Measurements from ENCODE around the gene PDE10A.

PDE10A gene

GRCh38 chr6:165662749-165663376 is at the start of gene PDE10A:
Gene PDE10A, minus strand, starts transcription at chr6:165663241. Its CDS starts 430 bp downstream, at chr6:165662811.
- no peak for DNase-seq (ENCODE audit: low read depth in 3 of 3, low spot score in 1 of 3)

- no peak for DNase-seq (ENCODE audit: low read depth in 3 of 3, low spot score in 1 of 3)
Measured at GRCh38 chr6:165708985-165709576, 46.0 kb upstream of the PDE10A start.

- DNase-seq (ENCODE audit: low read depth in 3 of 3, low spot score in 1 of 3): no peak
Measured at GRCh38 chr6:165707067-165707853, 44.2 kb upstream of the PDE10A start.

GRCh38 chr6:165705941-165706340 is 42.9 kb upstream of the PDE10A start:
- DNase-seq (ENCODE audit: low read depth in 3 of 3, low spot score in 1 of 3): no peak

- DNase-seq (ENCODE audit: low read depth in 3 of 3, low spot score in 1 of 3): no peak
Measured at GRCh38 chr6:165704045-165704748, 41.2 kb upstream of the PDE10A start.

- DNase-seq (ENCODE audit: low read depth in 3 of 3, low spot score in 1 of 3): no peak
Measured at GRCh38 chr6:165702669-165703068, 39.6 kb upstream of the PDE10A start.

GRCh38 chr6:165701564-165702354 is 38.7 kb upstream of the PDE10A start:
- no peak for DNase-seq (ENCODE audit: low read depth in 3 of 3, low spot score in 1 of 3)

- no peak for DNase-seq (ENCODE audit: low read depth in 3 of 3, low spot score in 1 of 3)
Measured at GRCh38 chr6:165701005-165701404, 38.0 kb upstream of the PDE10A start.

GRCh38 chr6:165698868-165699267 is 35.8 kb upstream of the PDE10A start:
- DNase-seq (ENCODE audit: low read depth in 3 of 3, low spot score in 1 of 3): no peak

GRCh38 chr6:165697171-165697570 is 34.1 kb upstream of the PDE10A start:
- no peak for DNase-seq (ENCODE audit: low read depth in 3 of 3, low spot score in 1 of 3)

GRCh38 chr6:165695722-165696515 is 32.9 kb upstream of the PDE10A start:
- DNase-seq (ENCODE audit: low read depth in 3 of 3, low spot score in 1 of 3): no peak

GRCh38 chr6:165694296-165694695 is 31.3 kb upstream of the PDE10A start:
- no peak for DNase-seq (ENCODE audit: low read depth in 3 of 3, low spot score in 1 of 3)

GRCh38 chr6:165692106-165692653 is 29.1 kb upstream of the PDE10A start:
- DNase-seq (ENCODE audit: low read depth in 3 of 3, low spot score in 1 of 3): no peak

GRCh38 chr6:165689699-165690098 is 26.7 kb upstream of the PDE10A start:
- no peak for DNase-seq (ENCODE audit: low read depth in 3 of 3, low spot score in 1 of 3)

- no peak for DNase-seq (ENCODE audit: low read depth in 3 of 3, low spot score in 1 of 3)
Measured at GRCh38 chr6:165686596-165687365, 23.7 kb upstream of the PDE10A start.

- DNase-seq (ENCODE audit: low read depth in 3 of 3, low spot score in 1 of 3): no peak
Measured at GRCh38 chr6:165685302-165685701, 22.3 kb upstream of the PDE10A start.

GRCh38 chr6:165684333-165684732 is 21.3 kb upstream of the PDE10A start:
- DNase-seq (ENCODE audit: low read depth in 3 of 3, low spot score in 1 of 3): no peak

- no peak for DNase-seq (ENCODE audit: low read depth in 3 of 3, low spot score in 1 of 3)
Measured at GRCh38 chr6:165680975-165681374, 17.9 kb upstream of the PDE10A start.

- no peak for DNase-seq (ENCODE audit: low read depth in 3 of 3, low spot score in 1 of 3)
Measured at GRCh38 chr6:165679326-165679725, 16.3 kb upstream of the PDE10A start.
